GM19372 (cell line): ENCODE results near the gene VPS72.
"Not testable (repeated sequence)": the region's sequence is repeated elsewhere in the genome, so short reads cannot be mapped to it uniquely, and the experiment has no call there.

Experiments
- ATAC-seq: cut with Tn5 transposase; IDR thresholded peaks from one replicate; pipeline ENCODE4 v1.9.1; 2021; ENCODE audit warnings: mild to moderate bottlenecking, low read depth, moderate library complexity; ENCODE audit not compliant: unreplicated experiment

Gene VPS72

DNA sequence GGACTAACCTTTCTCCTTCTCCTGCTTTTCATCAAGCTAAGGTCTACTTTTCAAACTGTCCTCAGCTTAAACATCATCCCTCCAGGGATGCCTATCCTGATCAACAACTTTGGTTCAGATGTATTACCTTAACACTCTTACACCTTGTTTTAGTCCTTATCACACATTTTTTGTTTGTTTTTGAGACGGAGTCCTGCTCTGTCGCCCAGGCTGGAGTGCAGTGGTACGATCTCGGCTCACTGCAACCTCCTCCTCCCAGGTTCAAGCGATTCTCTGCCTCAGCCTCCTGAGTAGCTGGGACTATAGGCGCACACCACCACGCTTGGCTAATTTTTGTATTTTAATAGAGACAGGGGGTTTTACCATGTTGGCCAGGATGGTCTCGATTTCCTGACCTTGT is 1.3 kb downstream of the VPS72 start:
- ATAC-seq: not testable (repeated sequence)

DNA sequence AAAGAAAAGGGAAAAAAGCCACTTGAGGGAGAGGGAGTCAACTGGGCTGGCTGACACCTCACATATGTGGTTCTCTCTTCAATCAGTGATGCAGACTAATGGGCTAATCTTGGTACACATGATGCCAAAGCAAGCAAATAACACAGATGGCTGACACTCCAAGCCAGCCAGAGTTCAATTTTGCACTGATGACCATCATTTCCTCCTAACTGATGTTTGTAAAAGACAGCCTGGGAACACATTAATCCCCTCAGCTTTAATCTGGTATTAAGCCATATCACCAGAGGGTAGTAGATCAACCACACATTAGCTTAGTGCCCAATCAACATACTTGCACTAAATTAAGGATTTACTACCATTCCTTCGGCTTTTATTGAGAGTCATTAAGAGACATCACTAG is 2.8 kb downstream of the VPS72 start:
- no peak for ATAC-seq

DNA sequence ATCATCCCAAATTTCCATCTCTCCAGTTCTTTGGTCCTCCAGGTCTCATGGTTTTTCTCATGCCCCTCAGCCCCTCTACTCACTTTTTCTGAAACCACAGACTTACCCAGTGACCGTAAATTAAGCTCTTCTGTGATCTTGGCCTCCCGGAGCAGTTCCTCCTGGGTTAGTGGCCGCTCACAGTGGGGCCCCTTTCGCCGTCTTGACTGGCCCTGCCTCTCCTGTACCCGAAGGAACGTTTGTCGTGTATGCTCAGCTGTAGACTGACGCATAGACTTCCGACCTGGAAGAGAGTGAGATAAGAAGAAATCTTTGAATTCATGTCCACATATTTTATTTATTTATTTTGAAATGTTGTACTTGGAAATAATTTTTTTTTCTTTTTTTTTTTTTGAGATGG is 5.8 kb downstream of the VPS72 start:
- ATAC-seq: no peak

DNA sequence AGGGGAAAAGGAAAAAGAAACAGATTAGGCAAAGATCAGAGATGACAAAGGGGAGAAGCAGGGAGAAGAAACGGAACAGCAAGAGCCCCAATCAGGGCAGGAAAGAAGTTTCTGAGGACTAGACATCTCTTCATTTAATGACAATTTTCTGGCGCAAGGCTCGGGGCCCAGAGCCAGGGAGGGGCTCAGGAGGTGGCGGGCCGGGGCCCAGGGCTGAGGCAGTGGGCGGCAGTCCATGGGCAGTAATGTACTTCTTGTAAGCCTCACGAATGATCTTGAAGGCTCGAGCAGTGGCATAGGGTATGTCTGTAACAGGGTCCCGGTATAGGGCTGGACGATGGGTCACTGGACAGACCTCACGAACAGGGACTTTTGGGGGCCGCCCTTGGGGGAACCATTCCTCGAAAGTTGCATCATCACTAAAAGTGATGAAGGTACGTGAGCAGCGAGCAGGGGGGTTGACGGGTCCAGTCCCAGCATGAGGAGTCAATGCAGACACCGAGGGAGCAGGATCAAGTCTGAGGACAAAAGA is 13.4 kb downstream of the VPS72 start:
- ATAC-seq: no peak

DNA sequence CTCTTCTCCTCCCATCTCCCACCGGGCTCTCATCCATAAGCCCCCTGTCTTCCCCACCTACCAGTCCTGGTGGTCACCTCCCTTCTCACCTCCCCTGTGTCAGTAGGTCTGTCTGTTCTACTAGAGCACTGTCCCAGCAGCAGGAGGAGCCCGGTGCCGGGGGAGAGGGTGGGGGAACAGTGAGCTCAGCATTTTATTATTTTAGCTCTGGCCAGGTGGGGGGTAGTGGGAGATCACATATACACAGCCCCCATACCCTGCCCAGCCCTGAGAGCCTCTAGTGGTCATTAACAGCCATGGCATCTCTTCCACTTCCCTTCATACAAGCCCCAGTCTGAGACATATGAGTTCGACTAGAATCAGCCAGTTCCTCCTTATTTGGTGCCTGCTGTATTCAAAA is 14.1 kb downstream of the VPS72 start, which contains the start of gene TMOD4:
TMOD4 (minus strand) TSS at position 119 of the 400 bp plus-strand sequence. CDS start 1,106 bp downstream, outside the sequence.
- ATAC-seq: no peak

DNA sequence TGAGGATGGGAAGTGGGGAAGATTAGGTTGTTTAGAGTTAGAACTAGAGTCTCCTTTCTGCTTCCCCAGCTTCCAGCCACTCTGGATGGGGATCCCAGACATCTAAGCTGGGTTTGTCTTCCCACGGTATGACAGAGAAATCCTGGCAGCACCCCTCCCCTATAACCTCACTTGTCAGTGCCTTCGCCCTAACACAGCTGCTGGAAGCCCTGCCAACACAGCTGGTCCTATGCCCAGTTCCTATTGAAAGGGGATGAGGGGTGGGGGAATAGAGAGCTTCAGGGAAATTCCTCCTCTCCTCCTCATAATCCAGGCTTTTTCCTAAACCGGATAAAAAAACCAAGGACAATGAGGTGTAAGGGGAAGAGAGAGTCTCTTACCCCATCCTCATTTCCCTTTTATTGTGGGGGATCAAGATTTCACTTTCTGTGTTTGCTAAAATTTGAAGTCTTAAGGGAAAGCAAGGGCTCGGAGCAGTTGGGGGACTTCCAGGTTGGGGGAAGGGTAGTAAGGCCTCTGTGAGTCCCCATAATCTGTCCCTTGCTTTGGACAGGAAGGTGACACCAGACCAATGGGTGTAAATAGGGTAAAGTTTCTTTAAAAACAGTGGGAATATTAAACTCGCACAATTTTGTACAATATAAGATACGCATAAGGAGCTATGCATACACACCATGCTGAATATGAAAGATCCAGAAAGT is 14.8 kb downstream of the VPS72 start:
- no peak for ATAC-seq

DNA sequence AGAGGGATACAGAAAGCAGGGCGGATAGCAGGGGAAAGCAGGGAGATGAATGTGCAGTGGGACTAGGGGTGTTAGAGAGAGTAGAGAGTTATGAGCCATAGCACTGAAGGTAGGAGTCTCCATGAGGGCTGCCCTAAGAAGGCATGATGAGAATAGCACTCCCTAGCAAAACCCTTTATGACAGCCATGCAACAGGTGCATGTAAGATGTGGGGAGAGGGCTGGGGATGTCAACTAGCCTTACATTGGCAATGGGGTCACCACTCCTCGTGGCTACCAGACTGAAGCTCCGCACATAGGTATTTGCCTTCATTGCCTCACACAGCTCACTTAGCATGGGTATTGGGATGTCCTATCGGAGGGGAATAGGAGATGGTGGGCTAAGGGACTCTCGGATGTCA is 18.8 kb downstream of the VPS72 start:
- no peak for ATAC-seq

DNA sequence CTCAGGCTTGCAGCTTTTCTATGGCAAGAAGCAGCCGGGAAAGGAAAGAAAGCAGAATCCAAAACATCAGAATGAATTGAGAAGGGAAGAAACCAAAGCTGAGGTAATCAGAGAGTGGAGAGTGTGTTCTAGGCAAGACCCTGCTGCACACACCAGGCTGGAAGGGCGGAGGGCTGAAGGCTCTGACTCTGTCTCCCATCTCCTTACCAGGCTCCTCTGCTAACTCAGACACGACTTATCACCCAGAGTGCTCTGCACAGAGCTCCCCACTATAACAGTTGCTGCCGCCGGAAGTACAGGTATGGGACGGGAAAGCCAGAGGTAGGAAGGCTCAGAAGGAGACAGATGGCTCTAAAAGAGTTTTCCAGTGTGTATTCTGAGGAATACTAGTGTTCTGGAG is 22.9 kb downstream of the VPS72 start:
- ATAC-seq: no peak

DNA sequence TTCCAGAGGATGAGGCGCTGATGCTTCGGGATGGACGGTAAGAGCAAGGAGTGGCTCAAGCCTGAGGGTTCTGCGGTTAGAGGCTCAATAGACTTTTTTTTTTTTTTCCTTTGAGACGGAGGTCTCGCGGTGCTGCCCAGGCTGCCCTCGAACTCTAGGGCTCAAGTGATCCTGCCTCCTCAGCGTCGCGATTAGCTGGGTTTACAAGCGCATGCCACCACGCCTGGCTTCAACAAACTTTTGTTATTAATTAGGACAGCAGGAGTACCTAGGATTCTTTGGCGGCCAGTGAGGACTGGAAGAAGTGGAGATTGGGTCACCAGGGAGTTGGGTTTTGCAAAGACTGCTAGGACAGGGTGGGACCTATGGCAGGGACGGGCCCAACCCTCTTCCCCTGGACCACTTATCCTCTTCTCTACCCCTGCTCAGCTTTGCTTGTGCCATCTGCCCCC is 23.5 kb downstream of the VPS72 start:
- ATAC-seq: no peak

DNA sequence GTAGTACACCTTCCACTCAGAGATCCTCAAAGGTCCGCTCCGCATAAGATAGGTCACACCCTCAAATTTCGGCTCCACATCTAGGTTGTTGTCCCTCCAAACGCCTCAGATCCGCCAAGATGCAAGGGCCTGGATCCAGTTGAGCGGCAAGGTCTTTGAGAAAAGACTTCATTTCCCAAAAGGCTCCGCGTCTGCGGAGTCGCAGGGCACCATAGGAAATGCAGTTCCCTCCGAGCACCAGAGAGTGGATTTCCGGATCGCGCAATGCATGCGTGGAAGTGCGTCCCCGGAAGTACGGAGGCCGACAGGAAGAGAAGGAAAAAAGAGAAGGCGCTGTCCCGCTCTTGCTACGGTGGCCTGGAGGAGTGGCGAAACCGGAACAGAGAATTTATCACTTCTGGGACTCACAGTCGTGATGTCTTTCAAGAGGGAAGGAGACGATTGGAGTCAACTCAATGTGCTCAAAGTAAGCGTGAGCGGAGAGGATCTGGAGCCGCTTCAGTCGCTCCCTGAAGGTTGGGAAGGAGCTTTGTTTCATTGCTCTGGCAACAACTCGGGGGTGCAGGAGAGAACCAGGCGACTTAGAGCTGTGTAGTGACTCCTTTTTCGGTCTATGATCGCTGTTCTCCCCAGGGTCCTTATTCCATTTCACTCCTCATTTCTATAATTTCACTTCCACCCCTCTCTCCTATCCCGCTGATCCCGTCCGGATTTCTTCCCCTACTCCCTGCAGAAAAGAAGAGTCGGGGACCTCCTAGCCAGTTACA is 24.1 kb downstream of the VPS72 start, which contains the start of the genes LYSMD1 and SCNM1:
LYSMD1 (minus strand) TSS at position 165 of the 767 bp plus-strand sequence. CDS start 644 bp downstream, outside the sequence.
SCNM1 (plus strand) TSS at position 407 of the 767 bp plus-strand sequence; CDS start at position 416, 9 bp downstream.
- ATAC-seq: peak; percentile 92

DNA sequence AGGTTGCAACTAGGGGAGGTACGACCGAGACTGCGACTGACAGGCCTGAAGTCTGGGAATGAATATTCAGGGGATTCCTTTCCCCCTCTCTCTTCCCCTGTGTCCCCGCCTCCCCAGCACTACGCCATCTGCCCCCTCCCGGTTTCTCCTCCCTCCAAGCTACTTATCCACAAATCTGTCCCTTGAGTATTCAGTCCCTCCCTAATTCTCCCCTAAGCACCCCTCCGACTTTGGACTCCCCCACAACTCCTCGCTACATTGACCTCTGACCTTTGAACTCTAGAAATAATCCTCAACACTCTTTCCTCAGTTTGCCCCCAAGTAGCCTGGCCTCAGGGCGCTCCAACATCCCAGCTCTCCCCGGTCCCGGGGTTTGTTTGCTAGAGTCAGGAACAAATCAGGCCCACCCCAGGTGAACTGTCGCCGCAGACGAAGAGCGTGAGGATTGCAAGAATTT is 24.7 kb downstream of the VPS72 start:
- no peak for ATAC-seq

DNA sequence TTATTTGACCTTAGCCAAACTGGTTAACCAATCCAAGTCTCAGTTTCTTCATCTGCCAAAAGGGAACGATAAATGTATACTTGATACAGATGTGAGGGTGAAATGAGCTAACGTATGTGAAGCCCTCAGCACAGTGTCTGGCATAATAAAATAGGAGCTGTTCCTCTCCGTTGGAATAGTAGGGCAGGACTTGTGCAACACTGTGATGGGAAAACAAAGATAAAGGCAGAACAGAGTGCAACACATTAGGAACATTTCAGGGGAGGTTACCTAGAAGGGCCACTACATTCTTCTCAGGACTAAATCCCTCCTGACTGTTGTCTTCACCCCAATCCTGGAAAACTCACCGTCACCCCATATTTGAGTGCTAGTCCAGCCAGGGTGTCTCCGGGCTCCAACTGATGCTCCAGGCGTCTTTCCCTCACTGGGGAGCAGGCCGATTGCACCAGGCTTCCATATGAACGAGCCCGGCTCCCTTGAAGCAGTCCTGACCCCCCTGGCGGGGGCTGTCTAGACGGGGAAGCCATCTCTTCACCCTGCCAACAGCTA is 25.2 kb downstream of the VPS72 start:
- ATAC-seq: no peak

DNA sequence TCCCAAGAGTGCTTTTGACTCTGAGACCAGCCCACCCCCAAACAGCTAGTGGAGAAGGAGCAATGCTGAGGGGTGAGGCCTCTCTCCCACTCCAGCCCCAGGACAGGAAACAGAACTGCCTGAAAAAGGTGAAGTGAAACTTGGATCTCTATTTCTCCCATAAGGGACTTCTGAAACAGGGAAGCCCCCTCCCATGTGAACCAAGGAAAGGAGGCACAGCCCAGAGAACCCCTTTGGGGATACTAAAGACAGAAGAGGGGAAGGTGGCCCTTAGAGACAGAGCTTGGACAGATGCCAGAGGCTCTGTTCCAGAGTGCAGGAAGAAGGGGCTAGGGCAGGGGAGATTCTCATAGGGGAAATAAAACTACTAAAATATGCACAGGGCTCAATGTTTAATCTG is 30.6 kb downstream of the VPS72 start:
- ATAC-seq: no peak

DNA sequence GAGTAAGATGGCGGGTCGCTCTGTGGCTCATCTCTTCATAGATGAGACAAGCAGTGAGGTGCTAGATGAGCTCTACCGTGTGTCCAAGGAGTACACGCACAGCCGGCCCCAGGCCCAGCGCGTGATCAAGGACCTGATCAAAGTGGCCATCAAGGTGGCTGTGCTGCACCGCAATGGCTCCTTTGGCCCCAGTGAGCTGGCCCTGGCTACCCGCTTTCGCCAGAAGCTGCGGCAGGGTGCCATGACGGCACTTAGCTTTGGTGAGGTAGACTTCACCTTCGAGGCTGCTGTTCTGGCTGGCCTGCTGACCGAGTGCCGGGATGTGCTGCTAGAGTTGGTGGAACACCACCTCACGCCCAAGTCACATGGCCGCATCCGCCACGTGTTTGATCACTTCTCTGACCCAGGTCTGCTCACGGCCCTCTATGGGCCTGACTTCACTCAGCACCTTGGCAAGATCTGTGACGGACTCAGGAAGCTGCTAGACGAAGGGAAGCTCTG is 31.2 kb downstream of the VPS72 start:
- no peak for ATAC-seq

DNA sequence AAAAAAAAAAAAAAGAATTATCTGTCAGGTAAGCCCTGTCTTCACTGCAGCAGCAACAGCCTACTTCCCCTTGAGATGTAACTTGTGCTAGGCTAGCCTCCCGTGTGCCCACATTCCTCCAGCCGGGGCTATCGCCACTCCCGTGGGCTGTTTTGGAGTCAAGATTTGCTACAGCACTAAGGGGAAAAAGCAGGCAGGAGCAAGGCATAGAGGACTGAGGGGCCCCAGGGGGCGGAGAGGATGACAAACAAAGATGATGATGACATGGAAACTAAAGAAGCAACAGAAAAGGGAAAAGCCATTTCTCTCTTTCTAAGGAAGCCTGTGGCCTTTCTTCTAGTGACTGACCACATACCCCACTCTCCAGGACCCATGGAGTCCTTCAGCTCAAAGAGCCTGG is 31.7 kb downstream of the VPS72 start:
- ATAC-seq: no peak

DNA sequence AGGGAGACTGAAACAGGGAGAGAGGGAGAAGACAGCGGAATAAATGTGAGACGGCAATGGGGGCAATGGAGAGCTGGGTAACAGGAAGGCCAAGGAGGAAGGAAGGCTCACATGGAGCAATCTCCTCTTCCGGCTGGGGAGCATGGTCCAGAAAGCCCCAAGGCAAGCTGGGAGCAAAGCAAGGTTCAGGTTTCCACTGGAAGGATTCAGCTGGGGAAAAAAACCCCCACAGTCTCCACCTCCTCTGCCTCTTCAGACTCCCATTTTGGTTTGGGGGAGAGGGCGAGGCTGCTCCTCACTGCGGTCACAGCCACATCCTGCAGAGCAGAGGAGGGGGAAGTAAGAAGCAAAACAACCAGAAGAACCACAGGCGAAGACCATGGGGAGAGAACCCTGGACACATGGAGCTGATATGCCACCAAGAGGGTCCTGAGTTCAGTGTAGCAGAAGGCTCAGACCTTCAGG is 32.9 kb downstream of the VPS72 start:
- ATAC-seq: no peak

DNA sequence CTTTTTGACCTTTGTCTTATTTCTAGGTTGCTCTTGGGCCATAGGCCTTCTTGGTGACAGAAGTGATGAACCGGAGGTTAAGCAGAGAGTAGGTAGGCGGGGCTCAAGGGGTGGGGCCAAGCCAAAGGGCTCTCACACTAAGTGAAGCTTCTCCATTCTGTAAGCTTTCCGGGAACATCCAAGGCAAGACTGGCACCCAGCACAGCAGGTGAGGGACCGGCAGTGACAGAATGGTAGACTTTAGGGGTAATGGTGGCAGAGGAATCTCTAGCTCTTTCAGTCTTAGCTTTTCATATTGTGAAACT is 33.5 kb downstream of the VPS72 start, which contains the start of gene TNFAIP8L2:
TNFAIP8L2 (plus strand) TSS at position 135 of the 305 bp plus-strand sequence. CDS start 2,049 bp downstream, outside the sequence.
- ATAC-seq: peak; percentile 69

DNA sequence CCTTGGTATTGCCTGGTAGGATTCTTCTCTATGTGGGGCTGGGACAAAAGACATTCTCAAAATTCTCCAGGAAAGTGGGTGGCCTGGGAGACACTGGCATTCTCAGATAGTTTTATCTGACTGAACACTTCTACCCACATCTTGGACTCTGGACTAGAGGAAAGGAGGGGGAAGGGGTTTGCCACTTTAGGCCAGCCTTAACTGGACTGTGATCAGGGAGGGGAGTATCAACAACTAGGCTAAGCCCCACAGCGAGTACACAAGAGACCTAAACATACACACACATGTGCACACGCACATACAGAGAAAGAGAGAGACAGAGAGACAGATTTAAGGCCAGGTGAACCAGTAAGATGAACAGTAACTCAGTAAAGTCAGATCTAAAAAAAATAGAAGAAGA is 42.3 kb downstream of the VPS72 start:
- no peak for ATAC-seq

DNA sequence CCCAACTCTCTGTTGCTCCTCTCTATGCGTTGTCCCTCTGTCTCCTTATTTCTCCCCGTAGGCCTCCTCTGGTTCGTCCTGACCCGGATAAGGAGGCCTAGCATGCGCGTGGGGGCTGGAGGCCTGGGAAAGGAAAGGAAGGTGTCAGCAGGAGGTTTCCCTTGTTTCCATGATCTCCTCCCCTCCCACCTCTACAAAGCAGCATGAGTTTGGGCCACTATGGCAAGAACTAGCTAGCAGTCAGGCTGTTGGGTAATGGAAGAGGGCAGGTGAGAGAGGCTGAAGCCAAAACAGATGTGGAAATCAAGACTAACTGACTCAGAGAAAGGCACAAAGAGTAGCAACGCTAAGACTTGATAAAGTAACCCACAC is 42.9 kb downstream of the VPS72 start:
- no peak for ATAC-seq

DNA sequence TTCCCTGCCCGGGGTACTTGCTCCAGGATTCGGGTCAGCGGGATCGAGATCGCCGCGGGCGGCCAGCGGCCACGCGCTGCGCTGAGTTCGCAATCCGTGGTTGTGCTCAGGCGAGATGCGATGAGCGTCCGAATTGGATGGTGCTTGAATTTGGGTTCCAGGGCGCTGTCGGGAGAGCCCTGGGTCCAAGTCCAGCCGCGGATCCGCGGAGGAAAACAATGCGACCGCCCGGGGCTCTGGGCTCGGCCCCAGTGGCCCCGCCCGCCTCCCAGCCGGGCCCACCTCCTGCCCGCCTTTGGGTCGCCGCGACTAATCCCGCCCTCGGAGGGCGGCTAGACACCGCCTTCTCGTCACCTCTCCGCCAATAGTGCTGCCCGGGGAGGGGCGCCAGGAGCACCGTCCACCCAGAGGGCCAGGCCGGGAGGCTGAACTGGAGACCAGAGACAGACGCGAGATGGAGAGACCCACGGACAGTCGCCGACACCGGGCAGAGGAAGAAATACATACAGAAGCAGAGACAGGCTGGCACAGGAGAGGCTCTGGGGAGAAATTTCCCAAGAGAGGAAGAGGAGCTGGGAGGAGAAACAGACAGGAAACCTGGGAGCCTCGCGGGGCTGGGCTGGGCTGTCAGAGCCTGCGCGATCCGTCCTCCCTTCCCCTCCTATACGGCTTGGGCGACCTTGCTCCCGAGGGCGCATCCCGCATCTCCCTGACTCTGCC is 43.4 kb downstream of the VPS72 start, which contains the start of gene SEMA6C:
SEMA6C (minus strand) TSS at position 220 of the 720 bp plus-strand sequence. CDS start 4,010 bp downstream, outside the sequence.
- peak; percentile 99 for ATAC-seq
